Measurements from ENCODE around the gene DIAPH3.

DNA sequence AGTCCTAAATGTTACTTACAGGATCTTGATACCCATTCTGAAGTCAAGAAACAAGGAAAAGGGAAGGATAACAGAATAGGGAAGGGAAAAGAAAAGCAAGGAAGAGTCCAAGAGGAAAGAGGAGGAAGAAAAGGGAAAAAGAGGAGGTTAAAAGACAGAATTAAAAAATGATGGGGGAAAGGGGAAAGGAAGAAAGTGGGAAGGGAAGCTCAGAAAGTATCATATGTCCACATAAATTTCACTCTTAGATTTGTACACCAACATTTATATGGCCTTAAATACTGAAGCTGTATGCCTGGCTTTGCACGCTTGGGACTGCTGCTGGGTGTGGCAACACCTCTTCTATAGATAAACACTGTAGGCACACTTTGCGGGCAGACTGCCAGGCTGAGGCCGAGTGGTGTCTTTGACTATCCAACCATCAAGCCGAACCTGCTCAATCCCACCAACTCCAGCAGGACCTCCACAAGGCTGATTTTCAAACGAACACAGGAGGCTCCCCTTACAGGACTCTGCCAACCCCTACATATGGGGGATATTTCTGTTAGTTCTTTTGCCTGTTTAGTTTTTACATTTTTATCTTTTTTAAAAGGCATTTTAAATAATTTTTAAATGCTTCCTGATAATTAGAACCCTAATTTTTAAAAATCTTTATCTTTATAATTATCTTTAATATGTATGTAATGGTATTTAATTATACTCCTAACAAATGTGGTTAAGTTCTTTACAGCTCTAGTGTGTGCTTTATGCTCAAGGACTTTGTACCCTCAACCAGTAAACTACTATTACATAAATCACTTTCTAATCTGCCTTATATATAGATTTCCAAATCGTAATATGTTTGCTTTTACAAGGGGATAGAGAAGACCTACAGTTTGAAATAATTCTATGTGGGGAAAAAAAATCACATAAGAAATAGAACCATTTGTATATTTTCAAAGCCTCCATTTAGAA is 154.2 kb downstream of the DIAPH3 start:
- no peak for TF ChIP-seq EZH2 (IDR thresholded peaks at IDR 0.05; ENCODE audit: borderline replicate concordance, insufficient read depth, low read depth, low read length, poor library complexity, severe bottlenecking)
- TF ChIP-seq, protein P1, sequence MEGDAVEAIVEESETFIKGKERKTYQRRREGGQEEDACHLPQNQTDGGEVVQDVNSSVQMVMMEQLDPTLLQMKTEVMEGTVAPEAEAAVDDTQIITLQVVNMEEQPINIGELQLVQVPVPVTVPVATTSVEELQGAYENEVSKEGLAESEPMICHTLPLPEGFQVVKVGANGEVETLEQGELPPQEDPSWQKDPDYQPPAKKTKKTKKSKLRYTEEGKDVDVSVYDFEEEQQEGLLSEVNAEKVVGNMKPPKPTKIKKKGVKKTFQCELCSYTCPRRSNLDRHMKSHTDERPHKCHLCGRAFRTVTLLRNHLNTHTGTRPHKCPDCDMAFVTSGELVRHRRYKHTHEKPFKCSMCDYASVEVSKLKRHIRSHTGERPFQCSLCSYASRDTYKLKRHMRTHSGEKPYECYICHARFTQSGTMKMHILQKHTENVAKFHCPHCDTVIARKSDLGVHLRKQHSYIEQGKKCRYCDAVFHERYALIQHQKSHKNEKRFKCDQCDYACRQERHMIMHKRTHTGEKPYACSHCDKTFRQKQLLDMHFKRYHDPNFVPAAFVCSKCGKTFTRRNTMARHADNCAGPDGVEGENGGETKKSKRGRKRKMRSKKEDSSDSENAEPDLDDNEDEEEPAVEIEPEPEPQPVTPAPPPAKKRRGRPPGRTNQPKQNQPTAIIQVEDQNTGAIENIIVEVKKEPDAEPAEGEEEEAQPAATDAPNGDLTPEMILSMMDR (IDR thresholded peaks at IDR 0.05) = no peak
